ENCODE measurements around the gene ADCY3.

DNA sequence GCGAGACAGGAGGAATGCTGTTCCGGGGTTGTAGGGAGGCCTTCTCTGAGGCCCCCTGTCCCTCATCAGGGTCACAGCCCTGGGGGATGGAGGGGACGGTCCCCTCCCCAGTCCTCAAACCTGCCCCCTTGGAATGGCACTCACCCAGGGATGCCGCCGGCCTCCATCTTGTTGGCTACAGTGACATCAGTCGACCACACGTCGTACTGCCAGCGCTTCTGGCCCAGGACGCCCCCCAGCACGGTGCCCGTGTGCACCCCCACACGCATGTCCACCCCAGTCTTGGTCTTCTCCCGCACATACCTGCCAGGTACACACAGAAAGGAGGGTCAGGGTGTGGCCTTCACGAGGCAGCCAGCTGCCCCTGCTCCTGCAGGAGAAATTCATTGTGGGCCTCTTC is 80.3 kb downstream of the ADCY3 start:
- TF ChIP-seq, protein P1, sequence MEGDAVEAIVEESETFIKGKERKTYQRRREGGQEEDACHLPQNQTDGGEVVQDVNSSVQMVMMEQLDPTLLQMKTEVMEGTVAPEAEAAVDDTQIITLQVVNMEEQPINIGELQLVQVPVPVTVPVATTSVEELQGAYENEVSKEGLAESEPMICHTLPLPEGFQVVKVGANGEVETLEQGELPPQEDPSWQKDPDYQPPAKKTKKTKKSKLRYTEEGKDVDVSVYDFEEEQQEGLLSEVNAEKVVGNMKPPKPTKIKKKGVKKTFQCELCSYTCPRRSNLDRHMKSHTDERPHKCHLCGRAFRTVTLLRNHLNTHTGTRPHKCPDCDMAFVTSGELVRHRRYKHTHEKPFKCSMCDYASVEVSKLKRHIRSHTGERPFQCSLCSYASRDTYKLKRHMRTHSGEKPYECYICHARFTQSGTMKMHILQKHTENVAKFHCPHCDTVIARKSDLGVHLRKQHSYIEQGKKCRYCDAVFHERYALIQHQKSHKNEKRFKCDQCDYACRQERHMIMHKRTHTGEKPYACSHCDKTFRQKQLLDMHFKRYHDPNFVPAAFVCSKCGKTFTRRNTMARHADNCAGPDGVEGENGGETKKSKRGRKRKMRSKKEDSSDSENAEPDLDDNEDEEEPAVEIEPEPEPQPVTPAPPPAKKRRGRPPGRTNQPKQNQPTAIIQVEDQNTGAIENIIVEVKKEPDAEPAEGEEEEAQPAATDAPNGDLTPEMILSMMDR (optimal IDR thresholded peaks at IDR 0.05 in 1 of 3, IDR thresholded peaks at IDR 0.05 in 1 of 3, conservative IDR thresholded peaks at IDR 0.05 in 1 of 3; ENCODE audit: extremely low read depth in 1 of 3, insufficient read depth in 2 of 3, low read length in 3 of 3), result no peak
- no peak for TF ChIP-seq EZH2 (IDR thresholded peaks at IDR 0.05; ENCODE audit: low read length)

All from keratinocyte (primary cell).